Left renal pelvis (tissue), 4 donors: ENCODE data around the gene C1orf159. TPM values are rescaled to one million over a fixed set of nuclear protein-coding genes. Genes with fewer than 3 reads are reported as not detected.
"Not testable (repeated sequence)": the region's sequence is repeated elsewhere in the genome, so short reads cannot be mapped to it uniquely, and the experiment has no call there.

Experiments
- DNase-seq, 4 donors: peaks; one replicate each; pipeline ENCODE4 v3.0.0-alpha.2; 2013; ENCODE audit warnings: low read depth in 4 of 4, low spot score in 3 of 4
- polyA plus RNA-seq, 4 donors: library from polyadenylated mRNA; unstranded; fragments of 120-200 nt; gene quantifications; one replicate each; pipeline ENCODE4 v1.2.1, GENCODE V29; 2013; ENCODE audit not compliant: insufficient read length in 4 of 4

C1orf159 gene
- polyA plus RNA-seq, 4 donors, result 7.0 to 19.3 (median 7.2) TPM

DNA sequence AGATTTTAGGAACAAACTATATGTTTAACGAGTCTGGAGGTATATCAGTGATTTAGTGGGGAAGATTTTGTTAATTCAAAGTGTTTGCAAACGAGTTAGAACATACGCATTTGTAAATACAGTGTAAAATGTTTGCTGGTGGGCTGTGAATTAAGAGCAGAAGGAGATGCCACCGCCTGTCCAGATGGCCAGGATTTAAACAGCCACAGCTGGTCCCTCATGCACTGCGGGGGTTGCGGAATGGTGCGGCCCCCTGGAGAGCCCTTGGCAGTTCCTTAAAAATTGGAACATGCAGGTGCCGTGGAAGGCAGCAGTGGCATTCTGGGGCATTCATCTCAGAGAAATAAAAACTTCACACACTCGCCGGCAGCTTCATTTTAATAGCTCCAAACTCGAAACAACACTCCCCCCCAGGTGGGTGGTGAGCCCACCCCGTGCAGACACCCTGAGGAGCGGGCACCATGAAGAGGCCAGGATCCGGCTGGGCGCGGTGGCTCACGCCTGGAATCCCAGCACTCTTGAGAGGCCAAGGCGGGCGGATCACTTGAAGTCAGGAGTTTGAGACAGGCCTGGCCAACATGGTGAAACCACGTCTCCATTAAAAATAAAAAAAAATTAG lies 3.5 kb upstream of the C1orf159 start:
- no peak for DNase-seq

GRCh38 chr1:1118876-1119220 lies 3.0 kb upstream of the C1orf159 start:
- no peak for DNase-seq

GRCh38 chr1:1118011-1118875 lies 2.4 kb upstream of the C1orf159 start:
- no peak for DNase-seq

DNA sequence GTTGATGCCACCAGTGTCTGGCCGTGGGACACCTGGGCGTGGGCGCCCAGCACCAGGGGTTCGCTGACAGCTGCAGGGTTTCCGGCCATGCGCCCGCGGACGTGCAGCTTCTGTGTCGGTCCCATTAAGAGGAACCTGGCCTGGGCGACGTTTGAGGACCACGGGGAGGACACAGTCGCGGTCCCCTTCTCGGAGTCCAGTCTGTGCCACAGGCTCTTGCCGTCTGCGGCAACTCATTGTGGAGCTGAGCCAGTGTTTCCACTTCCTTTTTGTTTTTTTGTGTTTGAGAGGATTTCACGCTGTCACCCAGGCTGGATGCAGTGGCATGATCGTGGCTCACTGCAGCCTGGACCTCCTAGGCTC lies 1.6 kb upstream of the C1orf159 start:
- DNase-seq, result no peak

GRCh38 chr1:1116701-1117468 lies 996 bp upstream of the C1orf159 start:
- no peak for DNase-seq

DNA sequence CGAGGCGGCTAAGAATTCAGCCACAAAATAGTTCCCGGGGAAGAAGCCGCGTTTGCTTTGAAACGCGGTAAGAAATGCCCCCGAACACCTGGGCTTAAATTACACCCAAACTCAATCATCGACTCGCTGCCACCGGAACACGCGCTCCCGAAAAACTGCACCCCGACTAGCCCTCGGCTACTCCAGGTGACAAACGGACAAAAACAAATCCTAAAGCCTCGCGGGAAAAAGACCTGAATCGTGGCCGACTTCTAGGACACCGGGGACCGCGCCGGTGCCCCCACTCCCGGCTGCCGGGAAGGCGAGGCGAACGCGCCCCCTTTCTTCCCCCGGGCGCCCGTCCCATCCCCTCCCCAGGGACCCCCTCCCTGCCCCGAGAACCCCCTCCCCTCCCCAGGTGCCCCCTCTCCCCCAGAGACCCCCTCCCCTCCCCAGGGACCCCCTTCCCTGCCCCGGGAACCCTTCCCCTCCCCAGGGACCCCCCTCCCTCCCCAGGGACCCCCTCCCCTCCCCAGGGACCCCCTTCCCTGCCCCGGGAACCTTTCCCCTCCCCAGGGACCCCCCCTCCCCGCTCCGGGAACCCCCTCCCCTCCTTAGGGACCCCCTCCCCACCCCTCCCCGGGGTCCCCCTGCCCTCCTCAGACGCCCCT lies 628 bp downstream of the C1orf159 start:
- no peak for DNase-seq

DNA sequence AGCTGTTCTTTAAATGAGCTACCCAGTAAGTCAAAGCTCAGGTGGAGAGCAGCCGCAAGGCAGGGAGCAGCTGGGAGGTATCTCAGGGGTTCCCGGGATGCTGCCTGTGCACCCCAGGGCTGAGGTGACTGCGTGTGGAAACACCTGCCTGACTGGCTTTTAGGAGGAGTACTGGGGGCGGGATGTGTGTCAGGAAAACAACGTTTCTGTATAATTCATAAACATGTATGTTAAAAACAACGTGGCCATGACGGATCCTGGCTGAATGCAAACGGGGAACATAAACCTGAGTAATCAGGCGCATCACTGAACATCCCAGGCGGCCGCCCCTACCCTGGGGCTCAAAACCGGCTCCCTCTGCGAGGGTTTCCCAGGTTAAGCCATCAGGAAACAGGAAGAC lies 1.5 kb downstream of the C1orf159 start:
- DNase-seq, result no peak

DNA sequence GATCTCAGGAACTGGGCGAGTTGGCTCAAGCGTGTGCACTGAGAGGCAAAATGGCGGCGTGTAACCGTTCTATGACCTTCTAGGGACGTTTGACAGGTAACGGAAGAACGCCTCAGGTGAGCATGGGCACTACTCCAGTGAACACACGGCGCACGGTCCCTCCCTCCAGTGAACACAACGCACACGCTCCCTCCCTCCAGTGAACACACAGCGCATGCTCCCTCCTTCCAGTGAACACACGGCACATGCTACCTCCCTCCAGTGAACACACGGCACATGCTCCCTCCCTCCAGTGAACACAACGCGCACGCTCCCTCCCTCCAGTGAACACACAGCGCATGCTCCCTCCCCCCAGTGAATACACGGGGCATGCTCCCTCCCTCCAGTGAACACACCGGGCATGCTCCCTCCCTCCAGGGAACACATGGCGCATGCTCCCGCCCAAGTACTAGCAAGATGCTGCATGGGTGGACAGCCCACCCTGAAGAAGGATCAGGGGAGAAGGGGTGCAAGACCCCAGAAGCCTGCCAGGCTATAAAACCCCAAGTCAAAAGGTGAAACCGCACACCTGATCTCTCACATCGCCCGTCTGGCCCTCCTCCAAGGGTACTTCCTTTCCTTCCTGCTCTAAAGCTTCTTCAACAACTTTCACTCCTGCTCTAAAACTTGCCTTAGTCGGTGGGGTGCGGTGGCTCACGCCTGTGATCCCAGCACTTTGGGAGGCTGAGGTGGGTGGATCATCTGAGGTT lies 3.5 kb downstream of the C1orf159 start:
- DNase-seq, result no peak

DNA sequence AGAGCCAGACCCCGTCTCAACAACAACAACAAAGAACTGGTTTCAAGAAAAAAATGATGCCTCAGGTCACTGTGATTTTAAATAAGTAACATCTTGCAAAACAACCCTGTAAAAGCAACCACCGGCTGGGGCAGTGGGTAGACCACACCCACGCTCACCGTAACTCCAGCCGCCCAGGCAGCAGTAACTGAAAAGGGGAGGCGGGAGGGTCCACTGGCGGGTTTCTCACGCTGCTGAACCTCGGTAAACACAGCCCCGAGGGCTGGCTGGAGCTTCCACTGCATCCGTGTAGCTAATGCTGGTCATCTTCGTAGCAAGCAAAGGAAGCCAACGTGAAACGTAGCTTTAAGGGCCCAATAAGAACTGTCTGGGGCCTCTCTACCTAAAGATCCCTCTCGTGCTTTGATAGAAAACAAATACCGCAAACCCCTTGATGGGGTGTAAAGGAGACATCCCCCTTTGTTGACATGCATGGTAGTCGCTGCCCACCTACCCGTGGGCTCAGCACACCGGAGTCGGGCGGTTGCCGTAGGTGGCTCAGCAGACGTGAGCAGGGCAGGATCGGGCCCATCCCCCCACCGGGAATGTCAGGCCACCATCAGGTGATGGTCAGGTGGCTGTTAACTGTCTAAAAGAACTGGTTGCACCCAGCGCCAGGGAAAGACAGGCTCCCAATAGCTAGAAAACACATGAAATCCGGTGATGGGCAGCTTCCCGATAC lies 4.2 kb downstream of the C1orf159 start:
- DNase-seq, result no peak

DNA sequence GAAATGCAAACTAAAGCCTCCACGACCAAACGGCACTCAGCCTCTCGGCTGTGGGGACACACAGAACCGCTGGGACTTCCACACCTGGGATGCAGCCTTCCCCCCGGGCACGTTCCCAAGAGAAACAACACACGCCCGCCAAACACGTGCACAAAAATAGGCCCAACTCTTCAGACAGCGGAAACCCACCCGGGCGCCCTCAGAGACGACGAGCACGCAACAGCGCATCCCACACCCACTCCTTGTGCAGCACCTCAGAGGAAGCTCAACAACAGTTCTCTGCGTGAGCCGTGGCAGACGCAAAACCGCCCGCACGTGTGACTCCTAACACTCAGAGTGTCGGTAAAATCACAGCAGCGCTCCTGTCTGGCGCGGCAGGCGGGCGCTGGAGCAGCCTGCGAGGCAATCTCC lies 5.3 kb downstream of the C1orf159 start:
- no peak for DNase-seq

- DNase-seq, result no peak
Observed at GRCh38 chr1:1109743-1110142, 6.1 kb downstream of the C1orf159 start.

- no peak for DNase-seq
Observed at GRCh38 chr1:1106510-1107221, 9.2 kb downstream of the C1orf159 start.

DNA sequence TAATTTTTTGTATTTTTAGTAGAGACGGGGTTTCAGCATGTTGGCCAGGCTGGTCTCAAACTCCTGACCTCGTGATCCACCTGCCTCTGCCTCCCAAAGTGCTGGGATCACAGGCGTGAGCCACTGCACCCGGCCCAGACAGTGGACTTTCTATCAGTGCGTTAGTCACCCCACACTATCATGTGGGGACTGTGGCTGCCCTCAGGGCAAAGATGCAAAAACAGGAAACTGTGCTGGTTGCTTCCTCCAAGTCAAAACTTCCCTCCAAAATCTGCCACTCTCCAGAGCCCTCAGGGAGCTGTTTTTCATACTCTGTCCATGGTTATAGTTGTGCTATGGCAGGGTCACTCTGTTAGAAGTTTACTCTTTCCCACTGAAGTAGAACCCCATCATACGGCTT lies 11.7 kb downstream of the C1orf159 start:
- DNase-seq, result not testable (repeated sequence)

GRCh38 chr1:1101503-1101902 lies 14.4 kb downstream of the C1orf159 start:
- DNase-seq, result no peak

DNA sequence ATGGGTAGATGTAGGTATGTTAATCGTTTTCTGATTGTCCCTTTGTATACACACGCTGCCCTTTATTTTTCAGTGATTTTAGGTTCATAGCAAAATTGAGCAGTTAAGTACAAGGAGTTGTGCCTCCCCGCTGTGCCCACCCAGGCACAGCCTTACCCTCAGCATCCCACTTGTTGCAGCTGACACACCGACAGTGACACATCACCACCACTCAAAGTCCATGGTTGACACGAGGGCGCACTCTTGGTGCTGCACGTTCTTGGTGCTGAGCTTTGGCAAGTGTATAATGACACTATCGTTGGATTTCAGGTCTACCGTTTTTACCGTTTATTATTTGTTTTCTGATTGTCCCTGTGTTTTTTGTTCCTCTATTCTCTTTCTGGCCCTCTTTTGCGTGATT lies 15.6 kb downstream of the C1orf159 start:
- no peak for DNase-seq

GRCh38 chr1:1099506-1100183 lies 16.2 kb downstream of the C1orf159 start:
- DNase-seq, result no peak

DNA sequence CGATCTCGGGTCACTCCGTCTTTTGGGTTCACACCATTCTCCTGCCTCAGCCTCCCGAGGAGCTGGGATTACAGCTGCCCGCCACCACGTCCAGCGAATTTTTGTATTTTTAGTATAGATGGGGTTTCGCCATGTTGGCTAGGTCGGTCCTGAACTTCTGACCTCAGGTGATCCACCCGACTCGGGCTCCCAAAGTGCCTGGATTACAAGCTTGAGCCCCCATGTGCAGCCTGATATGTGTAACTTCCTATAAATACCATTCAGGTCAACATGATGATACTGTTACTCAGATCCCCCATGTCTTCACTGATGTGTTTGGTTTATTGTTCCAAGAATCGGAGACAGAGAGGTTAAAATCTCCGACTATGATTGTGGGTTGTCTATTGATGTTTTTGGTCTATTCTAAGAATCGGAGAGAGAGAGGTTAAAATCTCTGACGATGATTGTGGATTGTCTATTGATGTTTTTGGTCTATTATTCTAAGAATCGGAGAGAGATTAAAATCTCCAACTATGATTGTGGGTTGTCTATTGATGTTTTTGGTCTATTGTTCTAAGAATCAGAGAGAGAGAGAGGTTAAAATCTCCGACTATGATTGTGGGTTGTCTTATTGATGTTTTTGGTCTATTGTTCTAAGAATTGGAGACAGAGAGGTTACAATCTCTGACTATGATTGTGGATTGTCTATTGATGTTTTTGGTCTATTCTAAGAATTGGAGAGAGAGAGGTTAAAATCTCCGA lies 17.0 kb downstream of the C1orf159 start:
- no peak for DNase-seq

GRCh38 chr1:1096136-1096535 lies 19.8 kb downstream of the C1orf159 start:
- not testable (repeated sequence) for DNase-seq
